H1 (cell line): Measurements from ENCODE around the gene CCDC83. TPM values are rescaled to one million over a fixed set of nuclear protein-coding genes. Genes with fewer than 3 reads are reported as not detected.

Experiments used
- CTCF ChIA-PET: fragments of 300-600 bp; sonication (Branson Sonifier 250); formaldehyde crosslinking; loops from one replicate; lab custom pipeline; 2021; ENCODE audit not compliant: partially characterized antibody; lab: Charles Lee
- POLR2A ChIA-PET: fragments of 300-600 bp; sonication (Branson Sonifier 250); formaldehyde crosslinking; loops from one replicate; lab custom pipeline; 2021; ENCODE audit warnings: inconsistent platforms; ENCODE audit not compliant: partially characterized antibody; lab: Charles Lee
- DNase-seq, 2 experiments: peaks; one replicate each; pipeline versions ENCODE4 v3.0.0 to v3.0.0-alpha.2; 2010 to 2022; ENCODE audit warnings: low spot score in 2 of 2, low read depth in 1 of 2, mixed read lengths in 1 of 2
- FAIRE-seq: peaks from 2 replicates; lab custom pipeline; 2011; peaks lifted over from hg19 to GRCh38; lab: Jason Lieb, UNC
- H2AFZ ChIP-seq: 2 replicates; pipeline ENCODE4 v1.8.1; 2012; ENCODE audit warnings: low read length, inconsistent platforms
- H2AK5ac ChIP-seq: 2 replicates; pipeline ENCODE4 v1.6.1; 2013; ENCODE audit warnings: low read depth, low read length
- H2BK120ac ChIP-seq: replicated peaks from 2 replicates; pipeline ENCODE3; 2013; ENCODE audit warnings: low read depth, low read length, inconsistent platforms
- H2BK12ac ChIP-seq: 2 replicates; pipeline ENCODE4 v1.6.1; 2013; ENCODE audit warnings: low read depth, low read length
- H2BK15ac ChIP-seq: 2 replicates; pipeline ENCODE4 v1.6.1; 2013; ENCODE audit warnings: low read length
- H2BK20ac ChIP-seq: 2 replicates; pipeline ENCODE4 v1.6.1; 2013; ENCODE audit warnings: low read length
- H2BK5ac ChIP-seq: 2 replicates; pipeline ENCODE4 v1.6.1; 2013; ENCODE audit warnings: low read depth, low read length
- H3K14ac ChIP-seq: 2 replicates; pipeline ENCODE4 v1.6.1; 2013; ENCODE audit warnings: inconsistent platforms; ENCODE audit not compliant: insufficient read length
- H3K18ac ChIP-seq: 2 replicates; pipeline ENCODE4 v1.6.1; 2013; ENCODE audit warnings: low read length; ENCODE audit errors: extremely low read depth
- H3K23ac ChIP-seq: 2 replicates; pipeline ENCODE4 v1.6.1; 2013; ENCODE audit warnings: inconsistent platforms; ENCODE audit not compliant: insufficient read length
- H3K23me2 ChIP-seq: 2 replicates; pipeline ENCODE4 v1.6.1; 2013; ENCODE audit warnings: low read depth, low read length
- H3K27ac ChIP-seq: 2 replicates; pipeline ENCODE4 v1.6.1; 2011; ENCODE audit warnings: low read depth, low read length, inconsistent platforms
- H3K27me3 ChIP-seq, 4 experiments: replicated peaks in 1 of 4; 1 replicate in 1 of 4; 2 replicates in 3 of 4; pipeline versions ENCODE4 v1.6.1 to v1.8.1; 2011 to 2013; ENCODE audit warnings: low read length in 3 of 4, mild to moderate bottlenecking in 3 of 4, inconsistent platforms in 2 of 4, mixed read lengths in 2 of 4, moderate library complexity in 1 of 4; ENCODE audit not compliant: control insufficient read depth in 3 of 4, insufficient read depth in 3 of 4; ENCODE audit errors: extremely low read depth in 1 of 4
- H3K36me3 ChIP-seq, 4 experiments: 2 replicates each; pipeline versions ENCODE4 v1.6.1 to v1.8.1; 2011 to 2013; ENCODE audit warnings: mild to moderate bottlenecking in 4 of 4, low read length in 3 of 4, moderate library complexity in 2 of 4, control low read depth in 1 of 4, inconsistent platforms in 1 of 4; ENCODE audit not compliant: insufficient read depth in 4 of 4, control insufficient read depth in 2 of 4
- H3K4ac ChIP-seq: replicated peaks from 2 replicates; pipeline ENCODE3; 2013; ENCODE audit warnings: low read length, low read depth, mixed read lengths, inconsistent platforms; ENCODE audit not compliant: insufficient read length
- H3K4me1 ChIP-seq, 4 experiments: replicated peaks in 1 of 4; 1 replicate in 1 of 4; 2 replicates in 3 of 4; pipeline versions ENCODE4 v1.6.1 to v1.8.1; 2011 to 2013; ENCODE audit warnings: low read length in 3 of 4, inconsistent platforms in 2 of 4, mixed read lengths in 1 of 4; ENCODE audit not compliant: insufficient read depth in 4 of 4, control insufficient read depth in 3 of 4
- H3K4me2 ChIP-seq, 2 experiments: 2 replicates each; pipeline versions ENCODE4 v1.6.1 to v1.8.1; 2011 to 2013; ENCODE audit warnings: low read depth in 2 of 2, low read length in 2 of 2, control low read depth in 1 of 2, inconsistent platforms in 1 of 2, mild to moderate bottlenecking in 1 of 2; ENCODE audit not compliant: insufficient read depth in 1 of 2
- H3K4me3 ChIP-seq, 4 experiments: fragments of 200-600, 300-600 bp in 1 of 4; sonication (generic), shearing (Covaris generic), sonication (Bioruptor Twin) in 1 of 4; 2 replicates each; pipeline versions ENCODE4 v1.5.1 to v1.8.1; 2011 to 2016; ENCODE audit warnings: low read length in 4 of 4, low read depth in 3 of 4, control low read depth in 2 of 4, inconsistent platforms in 2 of 4, mild to moderate bottlenecking in 2 of 4, mixed read lengths in 1 of 4, moderate library complexity in 1 of 4; ENCODE audit not compliant: insufficient read depth in 2 of 4; ENCODE audit errors: extremely low read depth in 1 of 4
- H3K56ac ChIP-seq: replicated peaks from 2 replicates; pipeline ENCODE3; 2013; ENCODE audit warnings: low read depth, mild to moderate bottlenecking, mixed read lengths, low read length, inconsistent platforms; ENCODE audit not compliant: insufficient read length
- H3K79me1 ChIP-seq: 2 replicates; pipeline ENCODE4 v1.6.1; 2013; ENCODE audit warnings: low read depth, low read length, control low read depth
- H3K79me2 ChIP-seq, 2 experiments: 2 replicates each; pipeline versions ENCODE4 v1.6.1 to v1.8.1; 2012 to 2013; ENCODE audit warnings: low read length in 2 of 2, mild to moderate bottlenecking in 2 of 2, inconsistent platforms in 1 of 2; ENCODE audit not compliant: insufficient read depth in 2 of 2, control insufficient read depth in 1 of 2
- H3K9ac ChIP-seq, 4 experiments: replicated peaks in 1 of 4; 1 replicate in 1 of 4; 2 replicates in 3 of 4; pipeline versions ENCODE4 v1.6.1 to v1.8.1; 2011 to 2013; ENCODE audit warnings: low read depth in 3 of 4, low read length in 3 of 4, control low read depth in 2 of 4, mild to moderate bottlenecking in 2 of 4, moderate library complexity in 2 of 4, inconsistent platforms in 1 of 4; ENCODE audit errors: extremely low read depth in 1 of 4
- H3K9me3 ChIP-seq, 2 experiments: 2 replicates each; pipeline versions ENCODE4 v1.6.1 to v1.8.1; 2012 to 2013; ENCODE audit warnings: mild to moderate bottlenecking in 2 of 2, moderate library complexity in 2 of 2, control low read depth in 1 of 2, inconsistent platforms in 1 of 2, low read depth in 1 of 2, low read length in 1 of 2, mixed read lengths in 1 of 2; ENCODE audit not compliant: insufficient read depth in 2 of 2
- H4K20me1 ChIP-seq, 2 experiments: replicated peaks in 1 of 2; 2 replicates each; pipeline versions ENCODE3 to v1.8.1; 2011 to 2013; ENCODE audit warnings: inconsistent platforms in 2 of 2, low read length in 2 of 2, mild to moderate bottlenecking in 1 of 2; ENCODE audit not compliant: insufficient read depth in 2 of 2, control insufficient read depth in 1 of 2
- H4K5ac ChIP-seq: 2 replicates; pipeline ENCODE4 v1.6.1; 2013; ENCODE audit warnings: low read length, low read depth, mixed read lengths, inconsistent platforms; ENCODE audit not compliant: insufficient read length
- H4K8ac ChIP-seq: 2 replicates; pipeline ENCODE4 v1.8.0; 2013; ENCODE audit warnings: mild to moderate bottlenecking, moderate library complexity, low read length, inconsistent platforms; ENCODE audit not compliant: insufficient read depth; ENCODE audit errors: extremely low read depth
- H4K91ac ChIP-seq: replicated peaks from 2 replicates; pipeline ENCODE3; 2013; ENCODE audit warnings: low read length, mixed read lengths, inconsistent platforms; ENCODE audit not compliant: insufficient read length
- ASH2L ChIP-seq: fragments of 200-600, 300-600 bp; sonication (generic); IDR thresholded peaks from one replicate; pipeline ENCODE4 v1.7.1; 2017; ENCODE audit warnings: low read length
- ATF2 ChIP-seq: IDR thresholded peaks from 2 replicates; pipeline ENCODE4 v1.6.1; 2012; ENCODE audit warnings: low read length, inconsistent platforms
- GABPA ChIP-seq: IDR thresholded peaks from 2 replicates; pipeline ENCODE4 v1.6.1; 2011; ENCODE audit warnings: mild to moderate bottlenecking, low read length, moderate library complexity, borderline replicate concordance; ENCODE audit not compliant: insufficient read depth
- HDAC6 ChIP-seq: IDR thresholded peaks from one replicate; pipeline ENCODE4 v1.7.1; 2012; ENCODE audit warnings: low read depth, mild to moderate bottlenecking, inconsistent platforms, low read length, moderate library complexity
- KDM1A ChIP-seq: fragments of 200-600, 300-600 bp; sonication (generic); IDR thresholded peaks from 2 replicates; pipeline ENCODE4 v1.7.1; 2016; ENCODE audit warnings: mild to moderate bottlenecking, low read length, borderline replicate concordance
- KDM4A ChIP-seq: IDR thresholded peaks from one replicate; pipeline ENCODE4 v1.7.1; 2012; ENCODE audit warnings: low read depth, mild to moderate bottlenecking, moderate library complexity, low read length, inconsistent platforms; ENCODE audit not compliant: severe bottlenecking
- KDM5A ChIP-seq: fragments of 200-600 bp; IDR thresholded peaks from 2 replicates; pipeline ENCODE4 v1.7.1; 2012; ENCODE audit warnings: mild to moderate bottlenecking, low read length, inconsistent platforms, mixed read lengths
- PHF8 ChIP-seq: fragments of 200-600 bp; sonication (generic); conservative IDR thresholded peaks from 2 replicates; pipeline ENCODE4 v1.7.1; 2012; ENCODE audit warnings: low read depth, mild to moderate bottlenecking, inconsistent platforms, low read length, moderate library complexity
- POLR2A ChIP-seq, 2 experiments: IDR thresholded peaks; 1 replicate in 1 of 2; 2 replicates in 1 of 2; pipeline ENCODE4 v1.6.1; 2011; ENCODE audit warnings: low read depth in 2 of 2, low read length in 2 of 2, mild to moderate bottlenecking in 2 of 2; ENCODE audit errors: control extremely low read depth in 1 of 2
- POLR2AphosphoS5 ChIP-seq: IDR thresholded peaks from 2 replicates; pipeline ENCODE4 v1.6.1; 2011; ENCODE audit warnings: low read depth, low read length
- SAP30 ChIP-seq: fragments of 300-600 bp; sonication (generic); IDR thresholded peaks from 2 replicates; pipeline ENCODE4 v1.7.1; 2012; ENCODE audit warnings: low read length, moderate library complexity, mild to moderate bottlenecking, inconsistent platforms; ENCODE audit not compliant: insufficient read depth, insufficient replicate concordance
- YY1 ChIP-seq: IDR thresholded peaks from 2 replicates; pipeline ENCODE4 v1.6.1; 2011; ENCODE audit warnings: low read depth, mild to moderate bottlenecking, low read length
- ZNF274 ChIP-seq: IDR thresholded peaks from 2 replicates; pipeline ENCODE4 v1.7.0; 2012; ENCODE audit warnings: low read length, borderline replicate concordance; ENCODE audit errors: extremely low read depth
- WGBS, 2 experiments: shearing (Covaris generic) in 1 of 2; methylation state at CpG; one replicate each; pipeline versions ENCODE4 v1.1.6 to v1.1.7; 2013 to 2015; ENCODE audit warnings: low lambda C conversion rate in 2 of 2, mixed read lengths in 2 of 2, inconsistent platforms in 1 of 2, low coverage in 1 of 2, missing lambda C conversion rate in 1 of 2; ENCODE audit not compliant: insufficient replicate concordance in 2 of 2, insufficient coverage in 1 of 2, insufficient read length in 1 of 2; ENCODE audit errors: extremely low coverage in 1 of 2, missing lambda C conversion rate in 1 of 2; 5-methylcytosine and 5-hydroxymethylcytosine counted together
- polyA plus RNA-seq, 7 experiments: library from polyadenylated mRNA; depleted of rRNA in 3 of 7; stranded (reverse) in 5 of 7; unstranded in 2 of 7; fragments of >200 nt in 5 of 7; fragments of 200-250 nt in 2 of 7; gene quantifications; 1 replicate in 5 of 7; 2 replicates in 1 of 7; 4 replicates in 1 of 7; pipeline versions ENCODE4 v1.2.1 to v1.2.3, GENCODE V29; 2011 to 2013; ENCODE audit warnings: missing spikeins in 2 of 7, mixed read lengths in 2 of 7
- total RNA-seq: library from RNA; stranded (reverse); fragmentation: NEBNext Ultra II Directional; extraction: Animal tissue kit (Norgen Biotek cat#: 25700); gene quantifications from 2 replicates; pipeline ENCODE4 v1.2.1, GENCODE V29; 2021

Gene CCDC83
- total and polyA plus RNA-seq, 2 of the 8 experiments (the other 6 are each of a cell fraction or from before 2014, with no cell fraction given) = not detected

GRCh38 chr11:85806876-85807275, 48.3 kb upstream of the CCDC83 start:
- no peak overlapping the region for H4K91ac ChIP-seq
- H4K5ac ChIP-seq = no peak overlapping the region
- no peak overlapping the region for H2BK120ac ChIP-seq
- 72% methylated on average over 2 of the region's 2 CpGs; no CpG with 5 or more reads in 1 of the 2 experiments for WGBS, 2 experiments
- no peak overlapping the region; the same call in 1 of the 2 replicates for H3K18ac ChIP-seq
- H2AFZ ChIP-seq = peak overlapping the region; percentile 43; the same call in 1 of the 2 replicates
- H4K20me1 ChIP-seq = no peaks in the 10 kb centered on the region
- no peak overlapping the region for H2AK5ac ChIP-seq
- 0 out of 2 replicates have a peak overlapping the region, but pooled peaks have one; percentile 8 for H2BK5ac ChIP-seq
- H3K27ac ChIP-seq = no peak overlapping the region
- peaks cover 2 to 3% (median 2%) of the 10 kb centered on the region in 4 experiments; a peak in 5 of 7 replicates for H3K4me1 ChIP-seq
- H2BK15ac ChIP-seq = no peak overlapping the region
- no peak for FAIRE-seq
- H3K4me3 ChIP-seq = no peak overlapping the region
- DNase-seq = no peak
- H3K56ac ChIP-seq = no peak overlapping the region
- H3K27me3 ChIP-seq = peaks cover 0 to 24% (median 11%) of the 10 kb centered on the region in 4 experiments; a peak in 6 of 7 replicates
- H3K23ac ChIP-seq = no peak overlapping the region
- no peak overlapping the region for H2BK12ac ChIP-seq
- no peak overlapping the region for H3K4me2 ChIP-seq
- ChIA-PET CTCF (interaction anchor here (1.1 to 2.2 kb wide), 3 partner anchors 18 to 55 kb away, joined by 3 to 6 read pairs (median 4); partner anchors contain the start of gene CCDC83), POLR2A (no interaction called here)
- no peak overlapping the region for H3K4ac ChIP-seq
- no peak overlapping the region for H3K9ac ChIP-seq
- H4K8ac ChIP-seq = no peak overlapping the region
- no peaks in the 10 kb centered on the region for H3K79me2 ChIP-seq
- peaks cover 10% of the 10 kb centered on the region; the same call in 1 of the 2 replicates for H3K23me2 ChIP-seq
- H3K36me3 ChIP-seq = no peaks in the 10 kb centered on the region
- H3K14ac ChIP-seq = no peak overlapping the region
- H3K79me1 ChIP-seq = no peaks in the 10 kb centered on the region
- H3K9me3 ChIP-seq = no peaks in the 10 kb centered on the region
- no peak overlapping the region for H2BK20ac ChIP-seq
- TF ChIP-seq ATF2 = no peak
- no peak for TF ChIP-seq ASH2L
- TF ChIP-seq KDM1A = no peak
- no peak for TF ChIP-seq YY1
- TF ChIP-seq POLR2A (IDR thresholded peaks at IDR 0.05; ENCODE audit: control extremely low read depth in 1 of 2, low read depth in 2 of 2, low read length in 2 of 2) = no peak
- TF ChIP-seq SAP30 = no peak
- no peak for TF ChIP-seq HDAC6
- TF ChIP-seq ZNF274 = no peak
- TF ChIP-seq PHF8 = no peak
- no peak for TF ChIP-seq POLR2AphosphoS5
- no peak for TF ChIP-seq KDM5A
- TF ChIP-seq GABPA = no peak
- no peak for TF ChIP-seq KDM4A
